ENCODE measurements around the gene KCNIP4.

DNA sequence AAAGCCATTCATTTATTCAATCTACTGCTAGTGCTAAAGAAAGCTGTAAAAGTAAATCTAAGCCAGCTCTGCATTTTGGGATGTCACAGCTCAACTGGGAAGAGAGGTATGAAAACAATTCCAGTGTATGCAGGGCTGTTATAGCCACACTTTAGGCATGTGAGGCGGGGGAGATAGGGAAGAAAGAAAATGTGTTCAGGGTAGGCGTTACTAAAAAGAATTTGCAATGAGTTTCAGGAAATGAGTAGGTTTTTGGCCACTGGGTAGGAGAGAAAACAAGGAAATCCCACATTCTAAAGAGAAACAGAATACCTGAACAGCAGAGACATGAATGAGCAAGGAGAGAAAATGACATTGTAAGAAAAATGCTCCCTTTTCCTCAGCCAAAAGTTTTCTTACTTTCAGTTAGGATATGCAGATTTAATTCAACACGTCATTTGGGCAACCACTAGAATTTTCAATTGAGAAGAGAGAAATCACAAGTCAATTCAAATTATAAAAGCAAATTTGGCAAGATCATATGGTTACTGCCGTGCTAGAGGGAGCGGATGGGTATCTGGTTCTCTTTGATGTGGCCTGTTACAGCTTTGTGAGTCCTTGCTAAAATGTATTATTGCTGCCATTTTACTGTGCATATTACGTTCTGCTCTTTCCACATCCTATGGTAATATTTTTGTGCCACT lies 226.3 kb downstream of the KCNIP4 start:
- TF ChIP-seq, protein P1, sequence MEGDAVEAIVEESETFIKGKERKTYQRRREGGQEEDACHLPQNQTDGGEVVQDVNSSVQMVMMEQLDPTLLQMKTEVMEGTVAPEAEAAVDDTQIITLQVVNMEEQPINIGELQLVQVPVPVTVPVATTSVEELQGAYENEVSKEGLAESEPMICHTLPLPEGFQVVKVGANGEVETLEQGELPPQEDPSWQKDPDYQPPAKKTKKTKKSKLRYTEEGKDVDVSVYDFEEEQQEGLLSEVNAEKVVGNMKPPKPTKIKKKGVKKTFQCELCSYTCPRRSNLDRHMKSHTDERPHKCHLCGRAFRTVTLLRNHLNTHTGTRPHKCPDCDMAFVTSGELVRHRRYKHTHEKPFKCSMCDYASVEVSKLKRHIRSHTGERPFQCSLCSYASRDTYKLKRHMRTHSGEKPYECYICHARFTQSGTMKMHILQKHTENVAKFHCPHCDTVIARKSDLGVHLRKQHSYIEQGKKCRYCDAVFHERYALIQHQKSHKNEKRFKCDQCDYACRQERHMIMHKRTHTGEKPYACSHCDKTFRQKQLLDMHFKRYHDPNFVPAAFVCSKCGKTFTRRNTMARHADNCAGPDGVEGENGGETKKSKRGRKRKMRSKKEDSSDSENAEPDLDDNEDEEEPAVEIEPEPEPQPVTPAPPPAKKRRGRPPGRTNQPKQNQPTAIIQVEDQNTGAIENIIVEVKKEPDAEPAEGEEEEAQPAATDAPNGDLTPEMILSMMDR (IDR thresholded peaks at IDR 0.05 in 2 of 3, conservative IDR thresholded peaks at IDR 0.05 in 1 of 3; ENCODE audit: control insufficient read depth in 2 of 3, extremely low read depth in 1 of 3, insufficient read depth in 1 of 3, low read depth in 3 of 3, low read length in 3 of 3): no peak
- TF ChIP-seq SREBF1 (IDR thresholded peaks at IDR 0.05; ENCODE audit: low read length) (no peak), PBX3 (IDR thresholded peaks at IDR 0.05; ENCODE audit: insufficient replicate concordance, low read depth, low read length) (no peak), ZNF384 (IDR thresholded peaks at IDR 0.05; ENCODE audit: borderline replicate concordance, low read depth, low read length) (no peak), GABPA (IDR thresholded peaks at IDR 0.05; ENCODE audit: low read depth) (no peak), USF1 (IDR thresholded peaks at IDR 0.05; ENCODE audit: borderline replicate concordance, extremely low read length, insufficient read depth, low read depth, low read length) (no peak), FOXM1 (IDR thresholded peaks at IDR 0.05; ENCODE audit: low read depth, low read length) (no peak), SMC3 (IDR thresholded peaks at IDR 0.05; ENCODE audit: borderline replicate concordance, low read length) (no peak), RBBP5 (conservative IDR thresholded peaks at IDR 0.05) (no peak), POLR2AphosphoS5 (IDR thresholded peaks at IDR 0.05; ENCODE audit: low read length) (no peak), POLR2A (IDR thresholded peaks at IDR 0.05; ENCODE audit: low read depth, low read length) (no peak), IKZF1 (conservative IDR thresholded peaks at IDR 0.05) (no peak), ZZZ3 (IDR thresholded peaks at IDR 0.05; ENCODE audit: control insufficient read depth, insufficient read length, low read depth) (no peak), STAT1 (conservative IDR thresholded peaks at IDR 0.05) (no peak)

Data from GM12878 (cell line).